ENCODE measurements around the gene FLNB. TPM values are rescaled to one million over a fixed set of nuclear protein-coding genes. Genes with fewer than 3 reads are reported as not detected.
A peak's percentile ranks its signal among the peaks of the same experiment; 100 is the strongest.

The FLNB gene
- polyA plus RNA-seq, 3 donors: 0.47 to 4.0 (median 2.1) TPM

- Histone ChIP-seq H3K79me2 (ENCODE audit: insufficient read depth, low read length) (no peaks in the 10 kb centered on the region), H3K4me3 (replicated peaks in 1 of 3; ENCODE audit: low read depth in 2 of 3, low read length in 3 of 3) (no peak overlapping the region), H3K36me3 (replicated peaks in 1 of 2; ENCODE audit: control insufficient read depth in 1 of 2, insufficient read depth in 2 of 2, low read length in 2 of 2) (no peaks in the 10 kb centered on the region), H3K27ac (ENCODE audit: low read depth in 1 of 2, low read length in 2 of 2) (no peak overlapping the region), H3K4me2 (replicated peaks; ENCODE audit: extremely low read depth, low read length, poor library complexity, severe bottlenecking) (no peak overlapping the region), H4K20me1 (ENCODE audit: insufficient read depth, low read length) (no peaks in the 10 kb centered on the region), H3K9ac (ENCODE audit: insufficient read depth, low read length, poor library complexity, severe bottlenecking) (no peak overlapping the region), H3K4me1 (ENCODE audit: control insufficient read depth in 1 of 2, insufficient read depth in 2 of 2, low read length in 2 of 2) (peaks cover 30 to 36% of the 10 kb centered on the region in 2 donors), H3K9me3 (replicated peaks in 1 of 2; ENCODE audit: control insufficient read depth in 1 of 2, insufficient read depth in 1 of 2, low read length in 2 of 2) (no peaks in the 10 kb centered on the region), H2AFZ (ENCODE audit: insufficient read depth, low read depth, low read length, poor library complexity, severe bottlenecking) (no peak overlapping the region), H3K27me3 (ENCODE audit: control insufficient read depth in 2 of 2, insufficient read depth in 2 of 2, low read length in 2 of 2) (no peaks in the 10 kb centered on the region)
- Mint-ChIP-seq H3K27me3 (ENCODE audit: low read depth in 3 of 3) (peaks cover 0 to 2% (median 2%) of the 10 kb centered on the region in 3 donors), H3K4me1 (peaks cover 36% of the 10 kb centered on the region), H3K36me3 (peaks cover 0 to 3% of the 10 kb centered on the region in 2 donors), H3K4me3 (no peak overlapping the region), H3K27ac (peak overlapping the region in 1 of 7 donors; percentile 8), H3K9me3 (peaks cover 0 to 5% (median 0%) of the 10 kb centered on the region in 7 donors)
- whole genome bisulfite sequencing (ENCODE audit: insufficient coverage): 87% methylated on average over 20 of the region's 21 CpGs
- intact Hi-C loops (cut with micrococcal nuclease): loop anchor here in 1 of 2 donors (5.0 kb wide), 1 partner anchor 46 kb away; the partner anchor contains the start of gene FLNB
- no peak for TF ChIP-seq CTCF (IDR thresholded peaks at IDR 0.05)
- DNase-seq: no peak
Measured at GRCh38 chr3:57961177-57961827, 46.9 kb upstream of the FLNB start.

- Histone ChIP-seq H3K4me1 (ENCODE audit: control insufficient read depth in 1 of 2, insufficient read depth in 2 of 2, low read length in 2 of 2) (peaks cover 24 to 30% of the 10 kb centered on the region in 2 donors), H3K9ac (ENCODE audit: insufficient read depth, low read length, poor library complexity, severe bottlenecking) (no peak overlapping the region), H3K27me3 (ENCODE audit: control insufficient read depth in 2 of 2, insufficient read depth in 2 of 2, low read length in 2 of 2) (no peaks in the 10 kb centered on the region), H3K27ac (ENCODE audit: low read depth in 1 of 2, low read length in 2 of 2) (no peak overlapping the region), H2AFZ (ENCODE audit: insufficient read depth, low read depth, low read length, poor library complexity, severe bottlenecking) (no peak overlapping the region), H3K4me2 (replicated peaks; ENCODE audit: extremely low read depth, low read length, poor library complexity, severe bottlenecking) (no peak overlapping the region), H3K79me2 (ENCODE audit: insufficient read depth, low read length) (no peaks in the 10 kb centered on the region), H3K9me3 (replicated peaks in 1 of 2; ENCODE audit: control insufficient read depth in 1 of 2, insufficient read depth in 1 of 2, low read length in 2 of 2) (no peaks in the 10 kb centered on the region), H4K20me1 (ENCODE audit: insufficient read depth, low read length) (no peaks in the 10 kb centered on the region), H3K36me3 (replicated peaks in 1 of 2; ENCODE audit: control insufficient read depth in 1 of 2, insufficient read depth in 2 of 2, low read length in 2 of 2) (no peaks in the 10 kb centered on the region), H3K4me3 (replicated peaks in 1 of 3; ENCODE audit: low read depth in 2 of 3, low read length in 3 of 3) (no peak overlapping the region)
- WGBS (ENCODE audit: insufficient coverage): no CpG with 5 or more reads among the region's 5 CpGs
- intact Hi-C loops (cut with micrococcal nuclease): loop anchor here in 1 of 2 donors (2.0 to 5.0 kb wide), 2 partner anchors 19 to 45 kb away; partner anchors contain the start of gene FLNB
- Mint-ChIP-seq H3K27ac (peak overlapping the region in 1 of 7 donors; percentile 33), H3K4me1 (peaks cover 33% of the 10 kb centered on the region), H3K4me3 (no peak overlapping the region), H3K27me3 (ENCODE audit: low read depth in 3 of 3) (peaks cover 0 to 2% (median 2%) of the 10 kb centered on the region in 3 donors), H3K9me3 (peaks cover 0 to 5% (median 0%) of the 10 kb centered on the region in 7 donors), H3K36me3 (peaks cover 0 to 3% of the 10 kb centered on the region in 2 donors)
- peak in 2 of 3 donors; percentile 35 to 50 for DNase-seq
- TF ChIP-seq CTCF (IDR thresholded peaks at IDR 0.05): peak; percentile 55
Measured at GRCh38 chr3:57961828-57962447, 46.3 kb upstream of the FLNB start.
